ENCODE results near the gene RYR1.

Gene RYR1

GRCh38 chr19:38519168-38519567 is 85.7 kb downstream of the RYR1 start:
- no peak for DNase-seq

DNA sequence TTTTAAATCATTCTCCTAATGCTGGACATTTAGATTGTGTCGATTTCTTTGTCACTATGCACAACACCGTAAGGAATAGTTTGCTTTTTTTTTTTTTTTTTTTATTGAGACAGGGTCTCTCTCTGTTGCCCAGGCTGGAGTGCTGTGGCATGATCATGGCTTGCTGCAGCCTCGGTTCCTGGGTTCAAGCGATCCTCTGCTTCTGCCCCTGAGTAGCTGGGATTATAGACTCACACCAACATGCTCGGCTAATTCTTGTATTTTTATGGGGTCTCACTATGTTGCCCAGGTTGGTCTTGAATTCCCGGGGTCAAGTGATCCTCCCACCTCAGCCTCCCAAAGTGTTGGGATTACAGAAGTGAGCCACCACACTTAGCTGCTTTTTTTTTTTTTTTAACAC is 86.5 kb downstream of the RYR1 start:
- DNase-seq, result no peak

GRCh38 chr19:38522915-38523314 is 89.4 kb downstream of the RYR1 start:
- DNase-seq, result no peak

- DNase-seq, result no peak
These were observed 89.8 kb downstream of the RYR1 start for GRCh38 chr19:38523319-38523718.

- no peak for DNase-seq
These were observed 90.9 kb downstream of the RYR1 start for GRCh38 chr19:38524369-38524768.

DNA sequence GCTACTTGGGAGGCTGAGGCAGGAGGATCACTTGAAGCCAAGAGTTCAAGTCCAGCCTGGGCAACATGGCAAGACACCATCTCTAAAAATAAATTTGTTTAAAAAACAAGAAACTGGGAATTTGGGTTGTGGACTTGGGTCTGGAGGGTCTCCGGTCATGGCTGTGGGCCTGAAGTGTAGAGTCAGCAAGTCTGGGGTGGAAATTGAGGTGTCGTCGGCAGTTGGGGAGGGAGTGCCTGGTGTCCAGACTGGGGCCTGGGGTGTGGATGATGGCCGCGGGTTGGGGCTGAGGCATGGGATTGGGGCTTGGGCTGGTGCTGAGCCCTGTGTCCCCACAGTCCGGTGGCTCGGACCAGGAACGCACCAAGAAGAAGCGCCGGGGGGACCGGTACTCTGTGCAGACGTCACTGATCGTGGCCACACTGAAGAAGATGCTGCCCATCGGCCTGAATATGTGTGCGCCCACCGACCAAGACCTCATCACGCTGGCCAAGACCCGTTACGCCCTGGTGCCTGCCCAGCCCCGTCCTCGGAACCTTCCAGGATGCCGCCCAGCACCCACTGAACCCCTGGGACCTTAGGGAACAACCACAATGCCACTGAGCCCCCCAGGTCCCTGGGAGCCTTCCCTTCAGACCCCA is 91.6 kb downstream of the RYR1 start:
- no peak for DNase-seq

DNA sequence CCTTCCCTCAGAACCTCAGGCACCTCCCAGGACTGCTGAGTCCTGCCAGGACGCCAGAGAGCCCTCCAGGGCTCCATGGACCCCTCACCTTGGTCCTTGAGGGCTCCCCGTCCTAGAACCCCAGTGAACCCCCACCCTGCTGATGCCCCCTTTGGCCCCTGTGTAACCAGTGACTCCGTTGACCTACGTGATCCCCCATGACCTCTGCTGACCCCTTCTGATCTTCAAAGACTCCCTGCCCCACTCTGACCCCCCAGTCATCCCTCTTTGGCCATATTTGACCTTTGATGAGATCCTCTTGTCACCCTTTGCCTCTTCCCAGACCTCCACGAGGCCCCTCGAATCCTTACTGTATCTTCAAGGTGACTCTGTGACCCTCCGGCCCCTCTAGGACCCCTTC is 92.9 kb downstream of the RYR1 start:
- DNase-seq, result no peak

DNA sequence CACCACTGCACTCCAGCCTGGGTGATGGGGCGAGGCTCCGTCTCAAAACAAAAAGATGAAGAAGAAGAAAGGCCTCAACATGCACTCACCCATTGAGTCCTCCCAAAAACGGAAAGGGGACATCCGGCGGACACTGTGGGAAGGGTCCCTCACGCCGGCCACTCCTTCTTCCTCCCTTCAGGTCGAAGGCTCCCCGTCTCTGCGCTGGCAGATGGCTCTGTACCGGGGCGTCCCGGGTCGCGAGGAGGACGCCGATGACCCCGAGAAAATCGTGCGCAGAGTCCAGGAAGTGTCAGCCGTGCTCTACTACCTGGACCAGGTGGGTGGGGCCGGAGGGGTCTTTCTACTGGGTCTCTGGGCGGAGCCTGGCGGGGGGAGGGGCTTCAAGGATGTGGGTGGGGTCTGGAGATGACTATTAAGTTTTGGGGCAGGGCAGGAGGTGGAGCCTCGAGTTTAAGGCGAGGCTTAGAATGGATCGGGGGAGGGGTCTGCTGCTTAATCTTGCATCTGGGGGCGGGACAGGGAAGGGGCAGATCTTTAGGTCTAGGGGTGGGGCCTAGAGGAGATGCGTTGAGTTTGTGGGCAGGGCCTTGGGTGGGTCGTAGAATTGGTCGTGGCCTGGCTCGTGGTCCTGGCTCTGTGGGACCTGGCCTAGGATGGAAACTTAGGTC is 94.1 kb downstream of the RYR1 start:
- no peak for DNase-seq

GRCh38 chr19:38528213-38528755 is 94.8 kb downstream of the RYR1 start:
- no peak for DNase-seq

GRCh38 chr19:38528931-38529330 is 95.4 kb downstream of the RYR1 start:
- DNase-seq, result no peak

DNA sequence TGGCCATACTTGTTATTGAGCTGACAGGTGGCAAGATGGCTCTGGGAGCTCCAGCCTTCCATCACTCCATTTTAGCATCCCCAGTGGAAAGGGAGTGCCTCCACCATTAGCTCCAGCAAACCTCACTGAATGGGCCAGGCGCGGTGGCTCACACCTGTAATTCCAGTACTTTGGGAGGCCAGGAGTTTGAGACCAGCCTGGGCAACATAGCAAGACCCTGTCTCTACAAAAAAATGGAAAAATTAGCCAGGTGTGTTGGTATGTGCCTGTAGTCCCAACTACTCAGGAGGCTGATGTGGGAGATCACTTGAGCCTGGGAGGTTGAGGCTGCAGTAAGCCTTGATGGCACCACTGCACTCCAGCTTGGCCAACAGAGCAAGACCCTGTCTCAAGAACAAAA is 98.0 kb downstream of the RYR1 start:
- DNase-seq, result no peak

GRCh38 chr19:38532939-38533338 is 99.4 kb downstream of the RYR1 start:
- no peak for DNase-seq

- no peak for DNase-seq
These were observed 101.1 kb downstream of the RYR1 start for GRCh38 chr19:38534574-38534973.

DNA sequence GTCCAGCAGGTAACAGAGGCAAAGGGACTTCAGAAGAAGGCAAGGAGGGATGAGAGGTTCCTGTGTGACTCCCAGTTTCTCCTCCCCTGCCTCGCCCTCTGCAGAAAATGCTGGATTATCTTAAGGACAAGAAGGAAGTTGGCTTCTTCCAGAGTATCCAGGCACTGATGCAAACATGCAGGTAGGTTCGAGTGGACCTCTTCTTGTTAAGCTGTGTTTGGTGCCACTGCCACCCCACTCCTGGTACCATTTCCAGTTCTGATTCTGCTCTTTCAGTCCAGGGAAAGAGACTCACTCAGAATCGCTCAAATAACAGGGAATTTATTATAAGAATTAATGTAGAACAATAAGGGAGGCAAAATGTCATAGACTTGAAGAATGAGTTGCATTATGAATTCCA is 101.7 kb downstream of the RYR1 start:
- DNase-seq, result no peak

DNA sequence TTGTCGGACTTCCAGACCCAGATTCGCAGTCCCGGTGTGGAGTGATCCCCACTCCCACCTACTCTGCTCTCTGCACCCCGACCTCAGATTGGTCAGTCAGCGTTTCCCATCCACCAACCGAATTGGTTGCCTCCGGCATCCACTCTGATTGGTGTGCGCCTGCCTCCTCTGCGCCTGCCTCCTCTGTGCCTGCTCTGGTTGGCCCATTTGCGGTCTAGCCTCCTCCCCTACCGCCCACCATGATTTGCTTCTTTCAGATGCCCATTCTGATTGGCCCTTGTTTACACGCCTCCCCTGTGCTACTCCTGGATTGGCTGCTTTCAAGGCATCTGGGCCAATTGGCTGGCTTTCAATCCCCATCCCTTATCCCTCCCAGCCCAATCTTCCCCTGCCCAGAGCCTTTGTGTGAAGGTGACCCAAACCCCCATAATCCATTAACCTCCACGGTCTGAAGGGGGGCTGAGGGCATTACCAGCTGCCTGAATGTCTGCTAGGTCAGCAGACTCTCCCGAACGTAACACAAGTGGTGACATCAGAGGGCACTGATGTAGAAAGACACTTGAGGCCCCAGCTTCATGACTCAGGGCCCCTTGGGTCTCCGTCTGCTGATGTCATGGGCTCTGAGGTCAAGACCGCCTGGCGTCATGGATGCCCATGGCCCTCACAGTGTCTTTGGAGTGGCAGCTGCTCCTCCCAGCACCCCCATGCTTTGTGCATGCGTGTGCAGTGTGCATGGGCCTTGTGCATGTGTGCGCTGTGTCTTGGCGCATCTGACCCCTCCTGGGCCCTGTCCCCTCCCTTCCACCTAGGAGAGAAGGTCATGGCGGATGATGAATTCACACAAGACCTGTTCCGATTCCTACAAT is 103.8 kb downstream of the RYR1 start:
- DNase-seq, result no peak

- DNase-seq, result no peak
These were observed 104.9 kb downstream of the RYR1 start for GRCh38 chr19:38538386-38538785.

DNA sequence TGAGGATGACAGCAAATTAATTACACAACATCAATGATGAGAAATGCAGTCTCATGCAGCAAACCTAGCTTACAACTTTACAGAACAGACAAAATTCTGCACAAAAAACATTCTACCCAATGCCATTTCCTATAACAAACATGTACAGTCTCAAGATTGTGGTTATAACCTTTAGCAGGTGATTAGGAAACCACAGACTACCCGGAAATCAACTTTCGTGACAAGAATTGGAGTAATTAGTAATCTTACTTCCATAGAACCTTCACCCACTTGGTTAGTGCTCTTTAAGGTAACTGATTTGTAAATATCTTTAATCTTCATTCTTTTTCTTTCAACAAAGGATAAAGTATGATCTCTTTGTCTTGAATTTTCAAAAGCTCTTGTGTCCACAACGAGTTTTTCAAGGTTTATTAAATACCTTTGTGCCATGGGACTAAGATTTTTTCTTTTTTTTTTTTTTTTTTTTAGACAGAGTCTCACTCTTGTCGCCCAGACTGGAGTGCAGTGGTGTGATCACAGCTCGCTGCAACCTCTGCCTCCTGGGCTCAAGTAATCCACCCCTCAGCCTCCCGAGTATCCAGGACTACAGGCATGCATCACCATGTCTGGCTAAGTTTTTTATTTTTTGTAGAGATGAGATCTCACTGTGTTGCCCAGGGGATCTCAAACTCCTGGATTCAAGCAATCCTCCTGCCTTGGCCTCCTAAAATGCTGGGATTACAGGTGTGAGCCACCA is 105.5 kb downstream of the RYR1 start:
- no peak for DNase-seq

DNA sequence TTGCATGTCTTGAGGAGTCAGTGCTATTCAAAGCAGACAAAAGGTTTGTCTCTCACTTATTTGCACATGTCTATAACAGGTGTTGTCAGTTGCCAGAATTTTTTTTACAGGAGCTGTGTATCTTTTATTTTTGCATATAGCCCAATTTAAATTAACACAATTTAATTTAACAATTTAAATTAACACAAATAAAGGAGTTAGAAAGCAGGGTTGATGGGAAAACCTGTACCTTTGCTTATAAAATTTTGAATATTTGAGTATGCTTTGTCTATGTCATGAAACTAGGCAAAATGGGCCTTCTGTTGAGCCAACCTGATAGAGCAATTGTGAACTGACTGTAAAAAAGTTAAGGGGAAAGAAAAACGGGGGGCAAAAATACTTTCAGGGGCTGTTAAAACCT is 106.3 kb downstream of the RYR1 start:
- DNase-seq, result no peak

- no peak for DNase-seq
These were observed 108.5 kb downstream of the RYR1 start for GRCh38 chr19:38542040-38542439.

DNA sequence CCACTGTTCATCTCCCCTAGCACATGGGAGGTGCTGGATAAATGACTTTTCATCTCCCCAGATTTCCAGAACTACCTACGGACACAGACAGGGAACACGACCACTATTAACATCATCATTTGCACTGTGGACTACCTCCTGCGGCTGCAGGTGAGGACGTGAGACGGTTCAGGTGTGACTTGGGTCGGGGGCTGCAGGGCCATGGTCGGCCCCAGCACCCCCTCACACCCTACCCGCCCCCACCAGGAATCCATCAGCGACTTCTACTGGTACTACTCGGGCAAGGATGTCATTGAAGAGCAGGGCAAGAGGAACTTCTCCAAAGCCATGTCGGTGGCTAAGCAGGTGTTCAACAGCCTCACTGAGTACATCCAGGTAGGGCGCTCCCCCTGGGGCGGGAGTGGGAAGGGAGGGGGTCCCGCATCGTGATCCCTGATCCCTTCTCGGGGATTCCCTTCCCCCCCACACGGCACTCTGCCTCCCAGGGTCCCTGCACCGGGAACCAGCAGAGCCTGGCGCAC is 109.9 kb downstream of the RYR1 start:
- no peak for DNase-seq

DNA sequence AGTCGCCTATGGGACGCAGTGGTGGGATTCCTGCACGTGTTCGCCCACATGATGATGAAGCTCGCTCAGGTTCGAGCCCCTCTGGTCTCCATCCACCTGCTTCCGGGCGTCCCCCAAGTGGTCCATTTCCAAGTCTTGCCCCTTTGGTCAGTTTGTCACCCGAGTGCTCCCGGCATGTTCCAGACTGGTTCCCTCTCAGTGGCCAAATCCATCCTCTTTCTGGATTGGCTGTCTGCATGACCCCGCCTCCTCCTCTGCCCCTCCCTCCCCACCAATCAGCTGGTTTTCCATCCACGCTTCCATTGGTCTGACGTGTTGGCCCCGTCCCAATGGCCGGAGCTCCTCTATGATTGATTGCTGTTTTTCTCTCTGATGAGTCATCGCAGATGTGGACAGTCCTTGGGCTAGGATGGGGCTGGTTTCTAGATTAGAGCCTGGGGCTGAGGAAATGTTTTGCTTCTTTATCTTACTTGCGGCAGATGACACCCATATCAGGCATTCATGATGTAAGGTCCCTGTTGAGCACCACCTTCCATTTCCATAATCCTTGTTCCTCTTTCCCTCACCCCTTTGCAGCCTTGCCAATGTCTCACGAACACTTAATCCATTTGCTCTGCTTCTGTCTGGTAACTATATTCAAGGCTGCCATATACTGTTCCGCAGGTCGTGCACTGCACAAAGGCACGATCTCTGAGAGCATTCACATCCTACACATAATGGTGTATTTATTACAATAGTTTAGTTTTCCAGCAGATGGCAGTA is 110.5 kb downstream of the RYR1 start:
- DNase-seq, result peak; percentile 78

Measured in fibroblast of upper back skin (primary cell).